ENCODE results near the gene ATG7. TPM values are rescaled to one million over a fixed set of nuclear protein-coding genes. Genes with fewer than 3 reads are reported as not detected.
"Not testable (repeated sequence)": the region's sequence is repeated elsewhere in the genome, so short reads cannot be mapped to it uniquely, and the experiment has no call there.

ATG7 gene
- total RNA-seq, 2 experiments from 2014 or later = 31.0 to 33.1 TPM

- ATAC-seq (no peak), DNase-seq (no peak)
- Mint-ChIP-seq H3K27ac (no peak overlapping the region), H3K27me3 (no peaks in the 10 kb centered on the region), H3K9me3 (no peaks in the 10 kb centered on the region), H3K4me3 (no peak overlapping the region), H3K4me1 (ENCODE audit: low read depth) (peaks cover 9% of the 10 kb centered on the region), H3K36me3 (ENCODE audit: low read depth) (peaks cover 8% of the 10 kb centered on the region)
- no peak for TF ChIP-seq CTCF (IDR thresholded peaks at IDR 0.05)
- intact Hi-C loops (cut with micrococcal nuclease) = no loop called here
- CTCF ChIA-PET = no interaction called here
- POLR2A ChIA-PET = no interaction called here
Observed at GRCh38 chr3:11507719-11508118, 235.5 kb downstream of the ATG7 start.

- ATAC-seq (no peak), DNase-seq (no peak)
- intact Hi-C loops (cut with micrococcal nuclease) = no loop called here
- Mint-ChIP-seq H3K27ac (no peak overlapping the region), H3K36me3 (ENCODE audit: low read depth) (peaks cover 8% of the 10 kb centered on the region), H3K4me3 (no peak overlapping the region), H3K9me3 (no peaks in the 10 kb centered on the region), H3K4me1 (ENCODE audit: low read depth) (peaks cover 9% of the 10 kb centered on the region), H3K27me3 (no peaks in the 10 kb centered on the region)
- ChIA-PET POLR2A (interaction anchor here (0.7 kb wide), 1 partner anchor 11 kb away, joined by 3 read pairs; no protein-coding TSS in a partner anchor), CTCF (no interaction called here)
- no peak for TF ChIP-seq CTCF (IDR thresholded peaks at IDR 0.05)
Observed at GRCh38 chr3:11508346-11509172, 236.4 kb downstream of the ATG7 start.

GRCh38 chr3:11509173-11510000 lies 237.2 kb downstream of the ATG7 start:
- Mint-ChIP-seq H3K4me3 (no peak overlapping the region), H3K9me3 (no peaks in the 10 kb centered on the region), H3K4me1 (ENCODE audit: low read depth) (peaks cover 12% of the 10 kb centered on the region), H3K27me3 (no peaks in the 10 kb centered on the region), H3K36me3 (ENCODE audit: low read depth) (peaks cover 8% of the 10 kb centered on the region), H3K27ac (no peak overlapping the region)
- CTCF ChIA-PET = interaction anchor here (0.7 kb wide), 1 partner anchor 57 kb away, joined by 3 read pairs; no protein-coding TSS in a partner anchor
- ATAC-seq (no peak), DNase-seq (no peak)
- no peak for TF ChIP-seq CTCF (IDR thresholded peaks at IDR 0.05)
- POLR2A ChIA-PET = interaction anchor here (0.7 kb wide), 1 partner anchor 11 kb away, joined by 3 read pairs; no protein-coding TSS in a partner anchor
- intact Hi-C loops (cut with micrococcal nuclease) = no loop called here

- Mint-ChIP-seq H3K27ac (no peak overlapping the region), H3K9me3 (no peaks in the 10 kb centered on the region), H3K27me3 (no peaks in the 10 kb centered on the region), H3K4me3 (no peak overlapping the region), H3K36me3 (ENCODE audit: low read depth) (peaks cover 8% of the 10 kb centered on the region), H3K4me1 (ENCODE audit: low read depth) (peaks cover 12% of the 10 kb centered on the region)
- DNase-seq (no peak), ATAC-seq (no peak)
- TF ChIP-seq CTCF (IDR thresholded peaks at IDR 0.05) = no peak
- POLR2A ChIA-PET = no interaction called here
- CTCF ChIA-PET = interaction anchor here (0.7 kb wide), 1 partner anchor 56 kb away, joined by 3 read pairs; no protein-coding TSS in a partner anchor
- intact Hi-C loops (cut with micrococcal nuclease) = no loop called here
Observed at GRCh38 chr3:11510001-11510340, 237.8 kb downstream of the ATG7 start.

GRCh38 chr3:11510356-11510755 lies 238.2 kb downstream of the ATG7 start:
- Mint-ChIP-seq H3K9me3 (no peaks in the 10 kb centered on the region), H3K36me3 (ENCODE audit: low read depth) (peaks cover 8% of the 10 kb centered on the region), H3K4me1 (ENCODE audit: low read depth) (peaks cover 12% of the 10 kb centered on the region), H3K27me3 (no peaks in the 10 kb centered on the region), H3K27ac (no peak overlapping the region), H3K4me3 (no peak overlapping the region)
- intact Hi-C loops (cut with micrococcal nuclease) = no loop called here
- TF ChIP-seq CTCF (IDR thresholded peaks at IDR 0.05) = no peak
- no peak for DNase-seq
- ChIA-PET POLR2A (no interaction called here), CTCF (interaction anchor here (0.7 kb wide), 1 partner anchor 56 kb away, joined by 3 read pairs; no protein-coding TSS in a partner anchor)
- no peak for ATAC-seq

- H3K36me3 Mint-ChIP-seq (ENCODE audit: low read depth); intact Hi-C loops (cut with micrococcal nuclease); H3K9me3 Mint-ChIP-seq; POLR2A ChIA-PET; ATAC-seq; DNase-seq; H3K4me3 Mint-ChIP-seq; CTCF ChIA-PET; H3K27ac Mint-ChIP-seq; H3K27me3 Mint-ChIP-seq: not testable (repeated sequence)
- H3K4me1 Mint-ChIP-seq (ENCODE audit: low read depth) = peaks cover 12% of the 10 kb centered on the region
Observed at GRCh38 chr3:11511606-11512005, 239.4 kb downstream of the ATG7 start.

GRCh38 chr3:11513125-11513816 lies 241.1 kb downstream of the ATG7 start:
- DNase-seq; H3K36me3 Mint-ChIP-seq (ENCODE audit: low read depth); CTCF ChIA-PET; H3K4me3 Mint-ChIP-seq; intact Hi-C loops (cut with micrococcal nuclease); H3K27me3 Mint-ChIP-seq; POLR2A ChIA-PET; ATAC-seq; H3K9me3 Mint-ChIP-seq; H3K27ac Mint-ChIP-seq: not testable (repeated sequence)
- H3K4me1 Mint-ChIP-seq (ENCODE audit: low read depth) = peaks cover 12% of the 10 kb centered on the region
